HL-60 (cell line): Measurements from ENCODE around the gene FGFBP1.

Experiments
- CTCF ChIP-seq: IDR thresholded peaks from one replicate; pipeline ENCODE4 v1.5.1; 2011; ENCODE audit warnings: low read length, control low read depth, inconsistent platforms; ENCODE audit not compliant: insufficient read depth
- GABPA ChIP-seq: IDR thresholded peaks from 2 replicates; pipeline ENCODE4 v1.6.1; 2012; ENCODE audit warnings: low read depth

GRCh38 chr4:15968551-15969300, 30.2 kb upstream of the FGFBP1 start:
- TF ChIP-seq CTCF (no peak), GABPA (no peak)
